A204.1 (cell line): Measurements from ENCODE around the gene JMJD8.

Experiments used
- FAIRE-seq: peaks from 2 replicates; lab custom pipeline; 2012; peaks lifted over from hg19 to GRCh38; lab: Jason Lieb, UNC

JMJD8 gene

GRCh38 chr16:640614-641013 is 43.5 kb downstream of the JMJD8 start:
- no peak for FAIRE-seq

GRCh38 chr16:638836-639235 is 45.3 kb downstream of the JMJD8 start:
- FAIRE-seq, result no peak

GRCh38 chr16:638034-638543 is 46.0 kb downstream of the JMJD8 start:
- FAIRE-seq, result no peak

- no peak for FAIRE-seq
These were observed 46.8 kb downstream of the JMJD8 start for GRCh38 chr16:637081-638018.

GRCh38 chr16:636206-637080 is 47.7 kb downstream of the JMJD8 start, which contains the start of gene METTL26:
TSS of gene METTL26 (minus strand) at chr16:636305. CDS start at chr16:636290, 15 bp downstream.
- FAIRE-seq, result no peak

- no peak for FAIRE-seq
These were observed 48.4 kb downstream of the JMJD8 start for GRCh38 chr16:635573-636205.

- FAIRE-seq, result no peak
These were observed 49.1 kb downstream of the JMJD8 start for GRCh38 chr16:634996-635395.

GRCh38 chr16:634051-634670 is 50.0 kb downstream of the JMJD8 start:
- FAIRE-seq, result no peak

- no peak for FAIRE-seq
These were observed 50.6 kb downstream of the JMJD8 start for GRCh38 chr16:633336-634050.

- no peak for FAIRE-seq
These were observed 51.4 kb downstream of the JMJD8 start for GRCh38 chr16:632486-633335.

GRCh38 chr16:631808-632358 is 52.3 kb downstream of the JMJD8 start:
- no peak for FAIRE-seq
